Gastrocnemius medialis (tissue), 4 donors: Measurements from ENCODE around the gene ZBTB47. TPM values are rescaled to one million over a fixed set of nuclear protein-coding genes. Genes with fewer than 3 reads are reported as not detected.
A peak's percentile ranks its signal among the peaks of the same experiment; 100 is the strongest.

ENCODE experiments used
- ATAC-seq, 2 donors: fragments of 150-250 bp; one replicate each; pipeline ENCODE4 v1.9.1; 2016
- DNase-seq, 2 donors: peaks; one replicate each; pipeline ENCODE4 v3.0.0-alpha.2; 2019
- H3K27ac ChIP-seq, 4 donors: fragments of 200-600 bp; sonication (generic); 1 replicate in 1 of 4; 2 replicates in 3 of 4; pipeline ENCODE4 v1.5.1; 2016 to 2018; ENCODE audit warnings: mild to moderate bottlenecking in 2 of 4, moderate library complexity in 1 of 4
- H3K27me3 ChIP-seq, 3 donors: fragments of 200-600 bp; sonication (generic) in 2 of 3; 1 replicate in 1 of 3; 2 replicates in 2 of 3; pipeline versions ENCODE4 v1.5.1 to v1.6.0; 2016 to 2019; ENCODE audit warnings: mild to moderate bottlenecking in 1 of 3, moderate library complexity in 1 of 3
- H3K36me3 ChIP-seq, 2 donors: fragments of 200-600 bp; sonication (generic) in 1 of 2; one replicate each; pipeline ENCODE4 v1.5.1; 2017 to 2018
- H3K4me1 ChIP-seq, 2 donors: fragments of 200-600 bp; sonication (generic) in 1 of 2; one replicate each; pipeline ENCODE4 v1.5.1; 2016 to 2017; ENCODE audit warnings: mild to moderate bottlenecking in 2 of 2
- H3K4me3 ChIP-seq, 4 donors: fragments of 200-600 bp; sonication (generic) in 3 of 4; 1 replicate in 1 of 4; 2 replicates in 3 of 4; pipeline ENCODE4 v1.5.1; 2016 to 2019; ENCODE audit warnings: mild to moderate bottlenecking in 2 of 4
- H3K9me3 ChIP-seq, 3 donors: fragments of 200-600 bp; sonication (generic) in 2 of 3; 1 replicate in 1 of 3; 2 replicates in 2 of 3; pipeline ENCODE4 v1.5.1; 2016 to 2019
- CTCF ChIP-seq, 5 experiments: fragments of 450-650 bp in 3 of 5; fragments of 200-600 bp in 2 of 5; sonication (generic) in 2 of 5; IDR thresholded peaks in 4 of 5; conservative IDR thresholded peaks in 1 of 5; 1 replicate in 4 of 5; 2 replicates in 1 of 5; pipeline ENCODE4 v1.5.1; 2016 to 2019; ENCODE audit warnings: antibody characterized with exemption in 5 of 5, mild to moderate bottlenecking in 3 of 5, moderate library complexity in 3 of 5
- POLR2A ChIP-seq, 2 donors: fragments of 450-650 bp; IDR thresholded peaks; one replicate each; pipeline ENCODE4 v1.6.1; 2017; ENCODE audit warnings: antibody characterized with exemption in 2 of 2, mild to moderate bottlenecking in 2 of 2, moderate library complexity in 2 of 2
- in situ Hi-C, 4 donors: fragments of 200-750 bp; cut with MboI; loops; one replicate each; pipeline versions ENCODE4 v1.15.0 to v1.8.0; 2017; ENCODE audit warnings: low sequenced_read_pairs in 4 of 4
- intact Hi-C: fragments of 100-400 bp; cut with DNase I; formaldehyde crosslinking; loops from one replicate; pipeline ENCODE4 v1.15.1; 2023; ENCODE audit warnings: low total_unique reads
- total RNA-seq, 4 donors: library from RNA; depleted of rRNA; stranded (reverse); fragments of >200 nt; gene quantifications; one replicate each; pipeline versions ENCODE4 v1.1.0 to v1.2.3, GENCODE V29; 2016

ZBTB47 gene
- total RNA-seq, 4 donors from 2014 or later, result 141 to 256 (median 167) TPM

- no peak for DNase-seq
- Histone ChIP-seq H3K27me3 (no peaks in the 10 kb centered on the region), H3K4me1 (peaks cover 42 to 46% of the 10 kb centered on the region in 2 donors), H3K9me3 (no peaks in the 10 kb centered on the region), H3K36me3 (no peaks in the 10 kb centered on the region), H3K27ac (peak overlapping the region; percentile 74 to 83 (median 81)), H3K4me3 (no peak overlapping the region)
- in situ Hi-C loops, result no loop called here
- TF ChIP-seq POLR2A (IDR thresholded peaks at IDR 0.05) (no peak), CTCF (IDR thresholded peaks at IDR 0.05 in 4 of 5, conservative IDR thresholded peaks at IDR 0.05 in 1 of 5) (no peak)
- ATAC-seq, result no peak
- intact Hi-C loops, result no loop called here
Observed at GRCh38 chr3:42665050-42665878, 11.8 kb downstream of the ZBTB47 start.

- H3K4me3 ChIP-seq, result no peak overlapping the region
- no peaks in the 10 kb centered on the region for H3K9me3 ChIP-seq
- peaks cover 37 to 41% of the 10 kb centered on the region in 2 donors for H3K4me1 ChIP-seq
- DNase-seq, result no peak
- no peak for TF ChIP-seq CTCF (IDR thresholded peaks at IDR 0.05 in 4 of 5, conservative IDR thresholded peaks at IDR 0.05 in 1 of 5)
- TF ChIP-seq POLR2A (IDR thresholded peaks at IDR 0.05), result no peak
- in situ Hi-C loops (no loop called here), intact Hi-C loops (no loop called here)
- ATAC-seq, result peak; percentile 13 to 38
- no peaks in the 10 kb centered on the region for H3K36me3 ChIP-seq
- H3K27ac ChIP-seq, result peak overlapping the region; percentile 74 to 83 (median 81)
- no peaks in the 10 kb centered on the region for H3K27me3 ChIP-seq
Observed at GRCh38 chr3:42666022-42666421, 12.5 kb downstream of the ZBTB47 start.

- Histone ChIP-seq H3K27ac (peak overlapping the region; percentile 74 to 83 (median 81)), H3K27me3 (no peaks in the 10 kb centered on the region), H3K9me3 (no peaks in the 10 kb centered on the region), H3K4me1 (peaks cover 32 to 41% of the 10 kb centered on the region in 2 donors), H3K36me3 (no peaks in the 10 kb centered on the region), H3K4me3 (no peak overlapping the region)
- TF ChIP-seq CTCF (IDR thresholded peaks at IDR 0.05 in 4 of 5, conservative IDR thresholded peaks at IDR 0.05 in 1 of 5), result no peak
- no peak for TF ChIP-seq POLR2A (IDR thresholded peaks at IDR 0.05)
- in situ Hi-C loops (no loop called here), intact Hi-C loops (no loop called here)
- ATAC-seq (peak; percentile 13 to 57), DNase-seq (peak in 1 of 2 donors; percentile 71)
Observed at GRCh38 chr3:42666577-42666998, 13.1 kb downstream of the ZBTB47 start.

GRCh38 chr3:42667096-42667522 lies 13.6 kb downstream of the ZBTB47 start:
- intact Hi-C loops, result no loop called here
- Histone ChIP-seq H3K36me3 (no peaks in the 10 kb centered on the region), H3K4me1 (peaks cover 28 to 36% of the 10 kb centered on the region in 2 donors), H3K27ac (peak overlapping the region; percentile 74 to 83 (median 81)), H3K4me3 (no peak overlapping the region), H3K9me3 (no peaks in the 10 kb centered on the region), H3K27me3 (no peaks in the 10 kb centered on the region)
- ATAC-seq, result no peak
- TF ChIP-seq CTCF (IDR thresholded peaks at IDR 0.05 in 4 of 5, conservative IDR thresholded peaks at IDR 0.05 in 1 of 5) (no peak), POLR2A (IDR thresholded peaks at IDR 0.05) (no peak)
- DNase-seq, result peak in 1 of 2 donors; percentile 34
- in situ Hi-C loops, result no loop called here
